Islet precursor cell (in vitro differentiated cells): ENCODE data around the gene AP3B1.

Source experiments
- DNase-seq: peaks from one replicate; pipeline ENCODE4 v3.0.0-alpha.2; 2018

AP3B1 gene

GRCh38 chr5:77958642-77959330 lies 335.7 kb downstream of the AP3B1 start:
- no peak for DNase-seq

- peak; percentile 69 for DNase-seq
Measured at GRCh38 chr5:77957931-77958521, 336.5 kb downstream of the AP3B1 start.

GRCh38 chr5:77957516-77957915 lies 337.0 kb downstream of the AP3B1 start:
- no peak for DNase-seq

- no peak for DNase-seq
Measured at GRCh38 chr5:77957081-77957480, 337.4 kb downstream of the AP3B1 start.

GRCh38 chr5:77955577-77955976 lies 338.9 kb downstream of the AP3B1 start:
- DNase-seq = no peak

GRCh38 chr5:77953374-77953773 lies 341.1 kb downstream of the AP3B1 start:
- DNase-seq = no peak

- DNase-seq = no peak
Measured at GRCh38 chr5:77952636-77953212, 341.8 kb downstream of the AP3B1 start.
